Measurements from ENCODE around the gene POLR3G. TPM values are rescaled to one million over a fixed set of nuclear protein-coding genes. Genes with fewer than 3 reads are reported as not detected.

Gene POLR3G
- total RNA-seq, 1 donor from 2014 or later = 1.5 TPM

DNA sequence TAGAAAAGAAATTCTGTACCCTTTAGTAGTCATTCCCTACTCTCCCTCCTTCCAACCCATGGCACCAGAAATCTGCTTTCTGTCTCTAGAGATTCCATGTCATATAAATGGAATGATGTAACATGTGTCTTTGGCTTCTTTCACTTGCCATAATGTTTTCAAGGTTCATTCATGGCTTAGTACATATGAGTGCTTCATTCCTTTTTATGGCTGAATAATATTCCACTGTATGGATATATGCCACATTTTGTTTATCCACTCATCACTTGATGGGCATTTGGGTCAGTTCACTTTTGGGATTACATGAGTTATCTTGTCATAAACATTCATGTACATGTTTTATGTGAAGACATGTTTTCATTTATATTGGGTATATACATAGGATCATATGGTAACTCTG is 19.4 kb downstream of the POLR3G start:
- no peak for DNase-seq
- intact Hi-C loops (cut with micrococcal nuclease) = no loop called here
- ATAC-seq = no peak

GRCh38 chr5:90495146-90495545 is 20.5 kb downstream of the POLR3G start:
- intact Hi-C loops (cut with micrococcal nuclease) = no loop called here
- DNase-seq (no peak), ATAC-seq (no peak)

DNA sequence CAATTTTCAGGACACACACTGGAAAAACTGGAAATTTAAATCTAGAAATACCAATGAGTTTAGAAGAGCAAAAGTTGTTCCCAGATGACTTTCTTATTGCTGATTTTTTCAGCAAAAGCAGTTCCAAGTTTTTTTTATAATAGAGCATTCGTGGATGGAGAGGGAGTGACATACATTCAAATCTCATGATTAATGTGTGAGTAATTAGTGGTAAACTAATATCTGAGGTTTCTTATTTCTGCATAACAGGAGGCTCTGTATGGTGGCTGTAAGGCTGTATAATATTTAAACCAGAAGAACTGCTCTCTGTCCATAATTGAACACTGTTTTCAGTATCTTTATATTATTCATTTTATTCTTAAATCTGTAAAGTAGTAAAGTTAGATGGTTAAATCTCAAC is 28.9 kb downstream of the POLR3G start:
- no peak for DNase-seq

DNA sequence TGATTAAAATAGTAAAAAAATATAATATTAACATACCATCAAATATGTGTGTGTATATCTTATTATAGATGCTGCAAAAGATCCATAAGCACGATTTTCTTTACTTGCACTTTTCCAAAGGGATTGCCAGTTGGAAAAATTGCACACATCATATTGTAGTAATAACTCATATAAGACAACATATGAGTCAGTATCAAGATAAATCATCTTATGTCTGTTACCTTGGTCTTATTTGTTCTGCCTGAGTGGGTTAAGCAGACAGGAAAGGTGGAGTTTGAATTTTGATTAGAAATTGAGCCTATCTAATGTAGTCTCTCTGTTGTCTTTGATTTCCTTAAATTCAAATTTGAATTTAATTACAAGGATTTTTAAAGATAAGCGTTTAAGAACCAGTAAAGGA is 30.1 kb downstream of the POLR3G start:
- intact Hi-C loops (cut with micrococcal nuclease) = no loop called here
- DNase-seq (no peak), ATAC-seq (no peak)

More for the DNA sequence above, 28.9 kb downstream of the POLR3G start:
- intact Hi-C loops (cut with micrococcal nuclease) = no loop called here
- ATAC-seq = no peak

- intact Hi-C loops (cut with micrococcal nuclease) = no loop called here
- DNase-seq (no peak), ATAC-seq (no peak)
These were observed 31.6 kb downstream of the POLR3G start for GRCh38 chr5:90506221-90506620.

DNA sequence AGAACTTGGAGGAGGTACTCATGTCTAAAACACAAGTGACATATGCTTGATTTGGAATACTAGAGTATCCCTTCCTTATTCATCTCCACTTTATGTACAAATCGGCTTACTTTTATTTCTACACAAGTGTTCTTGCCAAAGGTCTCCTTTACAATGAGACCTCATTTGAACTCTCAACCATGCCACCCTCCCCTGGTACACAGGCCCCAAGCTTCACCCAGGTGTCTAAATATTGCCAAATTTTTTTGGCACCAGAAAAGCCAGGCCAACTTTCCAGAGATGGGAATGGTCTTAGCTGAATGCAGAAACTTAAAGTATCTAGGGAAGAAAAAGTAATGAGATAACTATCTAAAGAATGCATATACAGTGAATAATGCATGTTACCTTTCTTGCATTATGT is 35.8 kb downstream of the POLR3G start:
- ATAC-seq (no peak), DNase-seq (no peak)
- intact Hi-C loops (cut with micrococcal nuclease) = no loop called here

DNA sequence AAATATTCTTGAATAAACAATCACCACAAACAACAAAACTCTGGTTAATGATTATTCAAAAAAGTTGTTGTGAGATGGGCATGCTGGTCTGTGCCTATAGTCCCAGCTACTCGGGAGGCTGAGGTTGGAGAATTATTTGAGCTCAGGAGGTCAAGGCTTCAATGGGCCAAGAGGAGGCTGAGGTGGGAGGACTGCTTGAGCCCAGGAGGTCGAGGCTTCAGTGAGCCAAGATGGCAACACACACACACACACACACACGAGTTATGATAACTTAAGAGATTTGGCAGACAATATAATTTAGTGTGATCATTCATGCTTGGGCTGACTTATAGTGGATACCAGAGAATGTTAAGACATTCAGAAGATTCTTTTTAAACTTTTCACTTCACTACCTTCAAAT is 39.9 kb downstream of the POLR3G start:
- intact Hi-C loops (cut with micrococcal nuclease) = no loop called here
- no peak for DNase-seq
- no peak for ATAC-seq

DNA sequence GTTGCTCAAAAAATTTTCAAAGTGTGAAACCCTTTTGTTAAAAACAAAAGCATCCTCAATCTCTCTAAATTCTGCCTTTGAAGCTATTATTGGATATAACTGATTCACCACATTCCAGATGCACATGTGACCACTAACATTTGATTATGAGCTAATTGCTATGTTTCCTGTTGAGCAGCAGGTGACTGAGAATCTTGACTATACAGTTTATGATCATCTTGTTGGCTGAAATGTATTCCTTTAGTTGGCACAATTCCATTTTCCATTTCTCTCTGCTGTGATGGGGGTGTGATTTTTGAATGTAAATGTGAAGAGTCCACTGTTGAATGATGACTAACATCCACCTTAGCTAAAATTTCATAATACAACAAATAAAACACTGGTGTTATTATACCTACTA is 44.0 kb downstream of the POLR3G start:
- ATAC-seq = no peak
- intact Hi-C loops (cut with micrococcal nuclease) = no loop called here
- DNase-seq = no peak

- intact Hi-C loops (cut with micrococcal nuclease) = no loop called here
- DNase-seq (no peak), ATAC-seq (no peak)
These were observed 44.4 kb downstream of the POLR3G start for GRCh38 chr5:90519081-90519480.

GRCh38 chr5:90528601-90529193 is 54.0 kb downstream of the POLR3G start:
- ATAC-seq (peak; percentile 3), DNase-seq (no peak)
- intact Hi-C loops (cut with micrococcal nuclease) = no loop called here

GRCh38 chr5:90529194-90529938 is 54.7 kb downstream of the POLR3G start, which contains the start of gene LYSMD3:
Gene LYSMD3, minus strand, starts transcription at chr5:90529584. Its CDS starts 4,295 bp downstream, at chr5:90525289.
- DNase-seq (peak; percentile 99), ATAC-seq (peak; percentile 100)

DNA sequence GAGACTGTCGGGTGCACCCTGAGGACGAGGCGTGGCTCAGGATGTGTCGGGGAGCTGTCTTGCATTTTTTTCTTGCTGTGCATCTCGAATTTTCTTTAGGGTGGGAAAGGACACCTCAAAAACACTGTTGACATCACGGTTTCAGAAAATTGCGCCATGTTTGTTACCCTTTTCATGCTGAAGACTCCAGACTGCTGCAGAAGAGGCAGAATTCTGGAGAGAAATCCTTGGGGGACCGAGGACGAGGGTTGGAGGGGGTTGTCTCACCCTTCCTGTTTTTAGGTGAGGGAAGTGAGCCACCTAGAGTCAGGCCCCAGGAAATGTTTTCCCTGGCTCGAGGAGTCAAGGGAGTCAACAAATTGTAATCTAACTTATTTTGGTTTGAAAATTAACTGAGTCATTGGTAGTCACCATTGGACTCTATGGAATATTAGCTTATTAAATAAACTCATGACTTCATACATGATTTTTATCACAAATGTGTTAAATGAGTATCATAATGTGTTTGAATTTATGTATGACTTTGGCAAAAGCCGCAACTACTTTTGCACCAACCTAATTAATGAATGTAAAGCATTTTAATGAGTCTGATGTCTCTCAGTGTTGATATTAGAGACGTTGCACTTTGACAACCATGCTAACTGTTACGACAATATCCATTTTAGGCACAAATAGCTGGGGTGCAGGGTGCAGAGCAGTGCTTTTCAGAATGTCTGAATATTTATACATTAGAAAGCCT is 55.4 kb downstream of the POLR3G start:
- ATAC-seq (peak; percentile 81), DNase-seq (peak; percentile 49)
- intact Hi-C loops (cut with micrococcal nuclease) = no loop called here

More at GRCh38 chr5:90529194-90529938, 54.7 kb downstream of the POLR3G start, which contains the start of gene LYSMD3:
- intact Hi-C loops (cut with micrococcal nuclease) = no loop called here

GRCh38 chr5:90530736-90531487 is 56.2 kb downstream of the POLR3G start:
- no peak for DNase-seq
- no peak for ATAC-seq
- intact Hi-C loops (cut with micrococcal nuclease) = no loop called here

GRCh38 chr5:90533794-90534193 is 59.1 kb downstream of the POLR3G start:
- intact Hi-C loops (cut with micrococcal nuclease) = no loop called here
- ATAC-seq (no peak), DNase-seq (no peak)

DNA sequence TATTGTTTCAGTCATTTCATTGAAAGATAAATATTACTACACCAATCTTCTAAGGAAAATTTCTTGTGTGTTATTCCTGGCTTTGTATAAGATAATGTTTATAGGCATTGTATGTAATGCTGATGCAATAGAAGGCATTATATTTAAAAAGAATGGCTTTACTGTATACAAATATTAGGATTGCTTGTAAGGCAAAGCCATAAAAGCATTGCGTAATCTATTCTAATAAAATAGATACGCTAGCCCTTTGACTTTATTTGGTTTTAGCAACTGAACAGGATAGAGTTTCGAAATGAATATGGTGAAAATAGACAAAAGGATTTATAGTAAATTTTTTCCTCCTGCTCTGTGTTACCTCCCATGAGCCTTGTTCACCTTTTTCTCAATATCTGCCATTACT is 60.3 kb downstream of the POLR3G start:
- DNase-seq (no peak), ATAC-seq (no peak)
- intact Hi-C loops (cut with micrococcal nuclease) = no loop called here

GRCh38 chr5:90542827-90543519 is 68.3 kb downstream of the POLR3G start:
- ATAC-seq = no peak
- DNase-seq = no peak
- intact Hi-C loops (cut with micrococcal nuclease) = no loop called here

- intact Hi-C loops (cut with micrococcal nuclease) = no loop called here
- DNase-seq (no peak), ATAC-seq (no peak)
These were observed 70.8 kb downstream of the POLR3G start for GRCh38 chr5:90545511-90545910.

GRCh38 chr5:90546216-90546837 is 71.7 kb downstream of the POLR3G start:
- ATAC-seq (no peak), DNase-seq (no peak)
- intact Hi-C loops (cut with micrococcal nuclease) = no loop called here
